ENCODE results near the gene PYROXD2. TPM values are rescaled to one million over a fixed set of nuclear protein-coding genes. Genes with fewer than 3 reads are reported as not detected.

The PYROXD2 gene
- total RNA-seq, 1 experiment from 2014 or later = 7.0 TPM

- BruUV-seq (replicated peaks) = no TSS peak
- intact Hi-C loops (cut with micrococcal nuclease; ENCODE audit: unreplicated experiment) = no loop called here
- Mint-ChIP-seq H3K4me1 (ENCODE audit: low read depth, unreplicated experiment) (no peaks in the 10 kb centered on the region), H3K27me3 (ENCODE audit: unreplicated experiment) (no peaks in the 10 kb centered on the region), H3K9me3 (ENCODE audit: low read depth, unreplicated experiment) (no peaks in the 10 kb centered on the region), H3K27ac (ENCODE audit: unreplicated experiment) (peak within 1 kb of the TSS; percentile 78), H3K36me3 (ENCODE audit: insufficient read depth, unreplicated experiment) (peaks cover 14% of the 10 kb centered on the region), H3K4me3 (ENCODE audit: low read depth, unreplicated experiment) (peak within 1 kb of the TSS; percentile 67)
- peak; percentile 80 for DNase-seq
- TF ChIP-seq, protein P1, sequence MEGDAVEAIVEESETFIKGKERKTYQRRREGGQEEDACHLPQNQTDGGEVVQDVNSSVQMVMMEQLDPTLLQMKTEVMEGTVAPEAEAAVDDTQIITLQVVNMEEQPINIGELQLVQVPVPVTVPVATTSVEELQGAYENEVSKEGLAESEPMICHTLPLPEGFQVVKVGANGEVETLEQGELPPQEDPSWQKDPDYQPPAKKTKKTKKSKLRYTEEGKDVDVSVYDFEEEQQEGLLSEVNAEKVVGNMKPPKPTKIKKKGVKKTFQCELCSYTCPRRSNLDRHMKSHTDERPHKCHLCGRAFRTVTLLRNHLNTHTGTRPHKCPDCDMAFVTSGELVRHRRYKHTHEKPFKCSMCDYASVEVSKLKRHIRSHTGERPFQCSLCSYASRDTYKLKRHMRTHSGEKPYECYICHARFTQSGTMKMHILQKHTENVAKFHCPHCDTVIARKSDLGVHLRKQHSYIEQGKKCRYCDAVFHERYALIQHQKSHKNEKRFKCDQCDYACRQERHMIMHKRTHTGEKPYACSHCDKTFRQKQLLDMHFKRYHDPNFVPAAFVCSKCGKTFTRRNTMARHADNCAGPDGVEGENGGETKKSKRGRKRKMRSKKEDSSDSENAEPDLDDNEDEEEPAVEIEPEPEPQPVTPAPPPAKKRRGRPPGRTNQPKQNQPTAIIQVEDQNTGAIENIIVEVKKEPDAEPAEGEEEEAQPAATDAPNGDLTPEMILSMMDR (IDR thresholded peaks at IDR 0.05; ENCODE audit: unreplicated experiment) = no peak
- CTCF ChIA-PET = no interaction called here
Measured at GRCh38 chr10:98446661-98447221, 31.8 kb upstream of the PYROXD2 start, which contains the start of gene HPS1. TSS of gene HPS1 (minus strand) at chr10:98446935. CDS start at chr10:98443240, 3,695 bp downstream.

DNA sequence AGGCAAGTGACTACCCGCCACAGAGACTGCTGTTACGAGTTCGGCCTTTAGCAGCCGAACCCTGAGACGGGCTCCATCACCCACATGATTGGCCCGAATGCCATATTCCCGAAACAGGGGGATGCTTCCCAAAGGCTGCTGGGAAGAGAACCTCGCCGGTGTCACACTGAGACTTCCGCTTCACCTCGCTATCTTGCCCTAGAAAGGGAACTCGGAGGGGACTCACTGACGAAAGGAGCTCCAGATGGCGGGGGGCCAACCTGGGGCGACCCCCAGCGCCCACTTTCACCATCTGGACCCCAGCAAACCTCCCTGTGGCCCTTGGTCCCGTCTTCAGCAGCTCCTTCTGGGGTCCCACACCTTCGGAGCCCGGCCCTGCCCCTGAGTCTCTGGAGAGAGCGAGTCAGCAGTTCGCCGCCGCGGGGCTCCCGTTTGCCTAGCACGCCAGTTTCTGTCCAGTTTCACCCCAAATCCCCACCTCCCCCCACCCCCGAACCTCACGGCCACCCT, 31.2 kb upstream of the PYROXD2 start:
- Mint-ChIP-seq H3K4me3 (ENCODE audit: low read depth, unreplicated experiment) (peak overlapping the region; percentile 67), H3K27me3 (ENCODE audit: unreplicated experiment) (no peaks in the 10 kb centered on the region), H3K36me3 (ENCODE audit: insufficient read depth, unreplicated experiment) (peaks cover 14% of the 10 kb centered on the region), H3K4me1 (ENCODE audit: low read depth, unreplicated experiment) (no peaks in the 10 kb centered on the region), H3K9me3 (ENCODE audit: low read depth, unreplicated experiment) (no peaks in the 10 kb centered on the region), H3K27ac (ENCODE audit: unreplicated experiment) (no peak overlapping the region)
- no peak for DNase-seq
- intact Hi-C loops (cut with micrococcal nuclease; ENCODE audit: unreplicated experiment) = no loop called here
- CTCF ChIA-PET = no interaction called here
- TSS peak; percentile 64 for BruUV-seq (replicated peaks)
- TF ChIP-seq, protein P1 (IDR thresholded peaks at IDR 0.05; ENCODE audit: unreplicated experiment) = no peak

GRCh38 chr10:98445200-98445812, 30.3 kb upstream of the PYROXD2 start:
- CTCF ChIA-PET = no interaction called here

DNA sequence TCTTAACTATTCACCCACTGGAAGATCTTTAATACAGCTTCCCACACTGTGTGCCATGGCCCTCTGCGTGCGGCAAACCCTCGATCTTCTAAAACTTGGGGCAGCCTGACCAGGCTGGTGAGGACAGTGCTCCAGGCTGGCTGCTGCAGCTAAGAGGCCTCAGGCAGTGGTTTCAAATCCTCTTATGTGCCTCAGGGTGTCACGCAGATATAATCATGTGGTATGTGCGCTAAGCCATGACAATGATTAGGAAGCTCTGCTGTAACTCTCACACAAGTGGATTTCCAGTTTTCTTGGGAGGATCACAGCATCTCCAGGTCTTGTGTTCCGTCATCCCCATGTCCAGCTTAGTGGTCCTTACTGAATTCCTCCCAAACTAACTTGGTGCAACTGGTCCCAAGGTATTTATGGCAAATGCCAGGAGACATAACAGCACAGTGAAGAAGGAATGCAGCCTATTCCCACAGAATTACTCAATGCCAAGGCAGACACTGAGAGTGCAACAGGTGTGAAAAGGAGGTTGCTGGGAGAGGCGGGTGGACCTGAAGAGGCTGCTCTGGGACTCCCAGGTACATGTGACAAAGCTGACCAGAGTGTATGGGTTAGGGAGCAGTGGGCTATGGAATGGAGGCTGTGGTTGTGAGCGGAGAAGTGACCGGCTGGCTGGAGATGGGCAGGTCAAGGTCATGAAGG, 29.5 kb upstream of the PYROXD2 start:
- H3K4me1 Mint-ChIP-seq (ENCODE audit: low read depth, unreplicated experiment) = no peaks in the 10 kb centered on the region
- H3K36me3 Mint-ChIP-seq (ENCODE audit: insufficient read depth, unreplicated experiment) = peaks cover 14% of the 10 kb centered on the region
- BruUV-seq (replicated peaks) = TSS peak; percentile 22
- CTCF ChIA-PET = no interaction called here
- TF ChIP-seq, protein P1 (IDR thresholded peaks at IDR 0.05; ENCODE audit: unreplicated experiment) = no peak
- intact Hi-C loops (cut with micrococcal nuclease; ENCODE audit: unreplicated experiment) = no loop called here
- H3K4me3 Mint-ChIP-seq (ENCODE audit: low read depth, unreplicated experiment) = no peak overlapping the region
- no peaks in the 10 kb centered on the region for H3K9me3 Mint-ChIP-seq (ENCODE audit: low read depth, unreplicated experiment)
- H3K27ac Mint-ChIP-seq (ENCODE audit: unreplicated experiment) = no peak overlapping the region
- no peak for DNase-seq
- no peaks in the 10 kb centered on the region for H3K27me3 Mint-ChIP-seq (ENCODE audit: unreplicated experiment)

More at GRCh38 chr10:98445200-98445812, 30.3 kb upstream of the PYROXD2 start:
- DNase-seq = no peak
- H3K27me3 Mint-ChIP-seq (ENCODE audit: unreplicated experiment) = no peaks in the 10 kb centered on the region
- TF ChIP-seq, protein P1 (IDR thresholded peaks at IDR 0.05; ENCODE audit: unreplicated experiment) = no peak
- peak overlapping the region; percentile 67 for H3K4me3 Mint-ChIP-seq (ENCODE audit: low read depth, unreplicated experiment)
- BruUV-seq (replicated peaks) = no TSS peak
- no peak overlapping the region for H3K27ac Mint-ChIP-seq (ENCODE audit: unreplicated experiment)
- H3K4me1 Mint-ChIP-seq (ENCODE audit: low read depth, unreplicated experiment) = no peaks in the 10 kb centered on the region
- peaks cover 14% of the 10 kb centered on the region for H3K36me3 Mint-ChIP-seq (ENCODE audit: insufficient read depth, unreplicated experiment)
- intact Hi-C loops (cut with micrococcal nuclease; ENCODE audit: unreplicated experiment) = no loop called here
- no peaks in the 10 kb centered on the region for H3K9me3 Mint-ChIP-seq (ENCODE audit: low read depth, unreplicated experiment)
